Midbrain (tissue), 1 donor: ENCODE measurements around the gene DSCAML1.

Experiments
- DNase-seq: peaks from one replicate; lab custom pipeline; 2025; lab: John Stamatoyannopoulos, UW

DSCAML1 gene

DNA sequence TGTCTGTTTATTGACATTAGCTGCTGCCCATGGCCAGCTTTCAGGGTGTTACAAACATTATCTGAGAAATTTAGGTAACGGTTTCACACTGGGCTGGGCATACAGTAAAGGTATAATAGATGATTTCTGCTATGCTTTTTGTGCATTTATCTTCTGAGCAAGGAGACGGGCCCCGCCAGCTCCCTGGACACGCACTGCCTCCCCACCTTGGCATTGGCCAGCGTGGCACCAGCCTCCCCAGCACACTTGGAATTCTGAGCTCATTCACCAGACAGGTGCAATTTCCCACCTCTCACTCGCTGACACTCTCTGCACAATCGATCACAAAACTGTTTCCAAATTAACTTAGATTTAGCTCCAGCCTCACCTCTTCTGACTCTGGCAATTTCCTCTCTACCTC lies 246.6 kb downstream of the DSCAML1 start:
- no peak for DNase-seq

DNA sequence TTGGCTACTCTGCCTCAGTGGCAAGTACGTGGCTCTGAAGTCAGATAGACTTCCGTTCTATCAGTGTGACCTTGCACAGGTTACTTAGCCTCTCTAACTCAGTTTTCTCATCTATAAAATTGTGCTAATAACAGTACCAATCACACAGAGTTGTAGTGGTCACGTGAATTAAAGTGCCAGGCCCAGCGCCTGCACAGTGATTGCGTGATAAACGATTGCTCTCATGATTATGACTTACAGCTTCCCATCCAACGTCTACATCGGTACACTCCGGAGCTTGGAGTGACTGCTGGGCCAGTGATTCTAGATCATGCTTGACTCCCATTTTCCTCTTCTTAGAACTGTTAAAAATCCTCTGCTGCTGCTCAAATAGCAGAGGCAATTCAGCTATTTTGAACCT lies 247.6 kb downstream of the DSCAML1 start:
- DNase-seq, result no peak

DNA sequence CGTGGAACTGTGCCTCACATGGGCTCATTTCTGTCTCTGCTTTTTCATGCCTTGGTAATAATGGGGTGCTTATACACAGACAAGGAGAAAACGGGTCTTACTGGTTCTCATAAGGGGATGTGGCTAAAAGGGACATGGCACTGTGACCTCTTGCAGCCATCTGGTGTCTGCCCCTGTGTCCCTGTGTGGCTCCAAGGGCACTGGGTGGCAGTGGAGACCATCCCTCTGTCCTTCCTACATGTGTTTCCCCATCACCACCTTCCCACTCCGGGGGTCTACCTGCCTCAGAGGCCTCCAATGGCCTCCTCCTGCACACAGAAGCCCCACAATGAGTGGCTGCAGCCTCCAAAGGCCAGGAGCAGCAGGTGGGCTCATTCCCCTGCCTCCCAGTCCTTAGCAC lies 248.1 kb downstream of the DSCAML1 start:
- no peak for DNase-seq

DNA sequence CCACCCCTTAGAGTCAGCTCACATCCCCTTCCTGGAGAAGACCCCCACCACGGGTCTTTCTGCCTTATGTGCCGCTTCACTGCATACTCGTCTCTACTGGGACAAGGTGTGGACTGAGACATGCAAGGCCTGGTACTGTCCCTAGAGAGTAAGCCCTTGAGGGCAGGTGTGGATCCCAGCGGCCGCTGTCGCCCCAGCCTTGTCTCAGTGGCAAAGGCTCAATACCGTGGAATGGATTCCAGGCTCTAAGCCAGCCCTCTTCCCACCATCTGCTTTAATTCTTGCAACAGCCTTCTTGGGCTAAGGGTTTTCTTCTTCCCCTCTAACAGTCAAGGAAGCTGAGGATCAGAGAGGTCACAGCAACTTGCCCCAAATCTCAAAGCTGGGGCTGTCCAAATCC lies 249.1 kb downstream of the DSCAML1 start:
- DNase-seq, result no peak

DNA sequence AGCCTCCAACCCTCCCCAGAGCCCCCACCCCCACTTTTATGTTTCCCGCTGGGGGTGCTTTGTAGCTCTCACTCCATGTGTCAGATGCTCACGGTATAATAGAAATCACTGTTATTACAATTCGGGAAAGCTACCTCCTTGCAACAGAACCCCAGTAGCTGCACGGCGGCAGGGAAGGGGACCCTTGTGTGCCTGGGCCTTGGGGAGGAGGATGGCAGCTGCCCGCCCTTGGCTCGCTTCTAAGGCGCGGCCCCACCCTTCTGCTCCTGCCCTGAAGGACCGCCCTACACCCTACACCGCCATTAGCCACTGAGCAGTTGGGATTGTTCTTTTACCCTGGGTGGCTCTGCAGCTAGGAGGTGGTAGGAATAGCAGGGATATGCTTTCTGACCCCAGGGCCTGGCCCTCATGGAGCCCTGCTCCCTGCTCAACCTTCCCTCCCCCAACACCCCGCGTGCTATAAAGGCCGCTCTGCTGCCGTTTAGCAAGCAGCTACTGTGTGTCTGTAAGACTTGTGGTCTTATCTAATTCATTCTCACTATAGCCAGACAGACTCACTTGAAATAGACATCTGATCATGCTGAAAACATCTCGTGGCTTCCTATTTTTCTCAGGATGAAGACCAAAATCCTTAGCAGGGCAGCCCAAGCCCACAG lies 249.7 kb downstream of the DSCAML1 start:
- DNase-seq, result no peak

DNA sequence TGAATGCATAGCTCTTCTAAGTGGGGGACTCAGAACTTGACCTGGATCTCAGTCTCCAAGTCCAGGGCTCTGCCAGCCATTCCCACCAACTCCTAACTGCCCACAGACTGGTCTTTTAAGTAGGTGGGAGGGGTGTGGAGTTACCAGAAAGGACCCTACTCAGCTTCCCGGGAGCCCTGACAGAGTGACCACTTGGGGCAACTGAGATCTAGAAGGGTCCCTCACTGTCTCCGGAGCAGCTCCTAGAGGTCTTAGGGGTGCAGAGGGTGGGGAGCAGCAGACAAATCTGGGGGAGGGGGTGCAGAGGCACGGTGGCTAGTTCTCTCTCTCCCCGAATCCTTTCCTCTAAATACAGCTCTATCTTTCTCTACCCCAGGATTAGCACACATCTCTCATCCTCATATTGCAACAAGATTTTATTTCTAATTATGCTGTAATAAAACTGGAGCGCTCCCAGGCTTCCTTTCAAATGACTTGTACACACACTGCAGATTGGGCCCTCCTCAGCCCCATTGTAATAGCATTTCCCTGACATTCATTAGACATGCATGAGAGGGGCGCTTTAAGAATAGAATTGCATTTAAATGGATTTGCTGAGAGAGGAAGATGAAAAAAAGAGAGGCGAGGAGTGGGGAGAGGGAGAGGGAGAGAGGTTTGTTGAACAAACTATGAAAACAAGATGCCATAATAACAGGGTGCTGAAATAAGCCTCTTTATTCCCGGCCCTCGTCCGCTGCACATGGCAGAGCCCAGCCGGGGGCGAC lies 250.4 kb downstream of the DSCAML1 start:
- DNase-seq, result no peak

DNA sequence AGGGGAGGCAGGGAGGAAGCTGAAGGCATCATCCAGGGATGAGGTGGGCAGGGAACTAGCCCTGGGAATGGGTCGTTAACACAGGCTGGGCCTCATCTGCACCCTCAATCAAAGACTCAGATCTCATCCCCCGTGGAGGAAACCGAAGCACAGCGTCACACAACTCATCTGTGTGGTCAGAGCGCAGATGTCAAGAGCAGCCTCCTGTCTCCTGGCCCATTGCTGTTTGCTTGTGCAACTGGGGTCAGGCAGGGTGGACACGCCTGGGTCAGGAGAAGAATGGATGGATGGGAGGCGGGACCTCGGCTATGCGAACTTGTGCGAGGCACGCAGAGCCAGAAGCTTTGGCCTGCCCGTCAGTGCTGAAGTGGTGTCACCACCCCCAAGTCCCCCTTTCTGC lies 251.3 kb downstream of the DSCAML1 start:
- DNase-seq, result no peak

DNA sequence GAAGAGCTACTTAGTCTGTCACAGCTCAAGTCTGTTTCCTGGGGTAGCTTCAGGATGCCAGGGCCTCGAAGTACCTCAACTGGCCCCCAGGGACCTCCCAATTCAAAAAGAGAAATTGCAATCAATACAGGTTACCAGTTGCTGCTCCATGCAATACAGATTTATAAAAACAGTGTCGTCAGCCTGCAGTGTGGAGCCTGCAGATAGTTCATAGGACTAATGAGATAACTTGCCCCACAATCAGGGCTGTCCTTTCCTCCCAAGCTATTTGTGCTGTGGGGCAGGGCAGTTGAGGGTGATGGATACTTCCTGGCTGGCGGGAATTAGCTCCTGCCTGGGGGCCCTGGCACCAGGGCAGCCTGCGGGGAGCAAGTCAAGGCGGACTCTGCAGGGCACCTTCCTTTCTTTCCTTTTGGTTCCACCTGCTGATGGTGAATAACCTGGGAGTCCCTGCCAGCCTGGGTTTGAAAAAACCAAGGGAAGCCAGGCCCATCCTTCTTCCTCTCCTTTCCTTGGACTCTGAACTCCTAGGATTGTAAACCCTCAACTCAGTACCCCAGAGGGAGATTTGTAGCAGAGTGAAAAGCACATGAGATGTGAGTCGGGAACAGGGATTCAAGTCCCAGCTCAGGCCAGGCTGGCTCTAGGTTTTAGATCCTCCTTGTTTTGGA lies 252.8 kb downstream of the DSCAML1 start:
- no peak for DNase-seq

DNA sequence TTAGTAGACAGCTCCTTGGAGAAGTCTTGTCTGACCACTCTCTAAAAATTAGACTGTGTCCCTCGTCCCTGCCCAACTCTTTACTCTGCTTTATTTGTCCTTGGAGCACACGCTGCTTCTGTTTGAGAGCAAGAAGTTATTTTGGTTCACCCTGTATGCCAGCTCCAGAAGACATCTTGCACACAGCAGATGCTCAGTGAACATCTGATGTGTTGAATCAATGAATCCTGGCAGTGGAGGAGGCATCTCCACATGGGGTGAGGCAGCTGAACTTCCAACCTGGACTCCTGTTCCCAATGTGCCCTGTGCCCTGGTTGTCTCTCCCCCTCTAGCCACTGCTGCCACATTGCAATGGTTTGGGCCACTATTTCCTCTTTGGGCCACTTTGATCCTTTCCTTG lies 255.8 kb downstream of the DSCAML1 start:
- DNase-seq, result no peak

DNA sequence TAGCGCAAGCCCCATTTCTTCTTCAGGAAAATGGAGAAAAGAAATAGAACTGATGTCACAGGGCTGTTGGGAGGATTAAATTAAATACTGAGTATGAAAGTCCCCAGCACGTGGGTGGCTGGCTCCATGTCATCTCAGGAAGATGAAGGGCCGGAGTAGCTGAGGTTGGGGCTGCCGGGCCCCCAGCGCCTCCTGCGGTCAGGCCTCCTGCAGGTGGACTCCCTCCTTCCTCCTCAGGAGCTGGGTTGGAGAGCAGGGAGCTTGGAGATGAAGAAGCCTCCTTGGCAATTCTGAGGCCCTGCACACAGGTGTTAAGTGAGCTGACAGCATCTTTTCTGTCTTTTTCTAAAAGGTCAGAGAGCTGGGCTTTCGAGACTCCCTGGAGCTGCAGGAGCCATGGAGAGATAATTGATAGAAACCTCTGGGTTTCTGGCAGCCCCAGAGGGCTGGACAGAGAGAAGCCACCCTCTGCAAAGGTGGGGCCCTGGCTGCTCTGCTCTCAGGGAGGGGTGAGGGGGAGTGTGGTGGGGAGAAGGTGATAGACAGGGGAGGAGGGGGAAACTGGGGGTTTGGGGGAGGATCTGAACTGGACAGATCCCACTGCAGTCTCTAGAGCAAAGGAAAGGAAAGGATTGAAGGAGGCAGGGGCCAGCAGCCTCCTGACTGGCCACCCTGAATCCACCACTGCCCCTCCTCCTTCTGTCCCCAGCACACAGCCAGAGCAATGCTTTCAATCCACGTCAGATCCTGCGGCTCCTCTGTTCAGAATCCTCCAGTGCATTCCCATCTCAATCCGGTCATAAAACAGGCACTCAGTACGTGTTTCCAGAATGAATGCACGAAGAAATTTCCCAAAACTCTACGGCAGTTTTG lies 258.5 kb downstream of the DSCAML1 start:
- peak; percentile 52 for DNase-seq

DNA sequence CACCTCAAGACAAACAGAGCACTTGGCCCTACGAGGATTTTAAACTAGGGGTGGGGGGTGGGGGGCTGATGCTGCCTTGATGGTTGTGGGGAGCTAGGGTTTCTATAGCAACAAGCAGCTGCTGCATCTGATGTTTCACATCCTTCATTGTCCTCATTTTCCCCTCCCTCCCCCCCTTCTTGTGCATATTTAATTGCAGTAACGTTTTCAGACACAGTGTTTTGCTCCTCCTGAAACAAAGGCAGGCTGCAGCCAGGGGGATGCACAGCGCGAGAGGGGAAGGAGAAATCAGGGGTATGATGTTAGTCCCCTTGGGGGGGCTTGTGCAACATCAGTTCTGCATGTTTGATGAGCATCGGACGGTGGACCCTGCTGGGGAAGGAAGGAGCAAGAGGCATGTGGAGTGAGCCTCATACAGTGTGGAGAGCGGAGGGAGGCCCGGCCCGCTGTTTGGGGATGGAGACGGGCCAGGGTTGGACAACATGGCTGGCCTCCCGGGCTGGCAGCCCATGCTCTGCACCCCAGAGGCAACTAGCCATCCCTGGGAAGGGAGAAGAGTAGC lies 261.1 kb downstream of the DSCAML1 start:
- peak; percentile 78 for DNase-seq

DNA sequence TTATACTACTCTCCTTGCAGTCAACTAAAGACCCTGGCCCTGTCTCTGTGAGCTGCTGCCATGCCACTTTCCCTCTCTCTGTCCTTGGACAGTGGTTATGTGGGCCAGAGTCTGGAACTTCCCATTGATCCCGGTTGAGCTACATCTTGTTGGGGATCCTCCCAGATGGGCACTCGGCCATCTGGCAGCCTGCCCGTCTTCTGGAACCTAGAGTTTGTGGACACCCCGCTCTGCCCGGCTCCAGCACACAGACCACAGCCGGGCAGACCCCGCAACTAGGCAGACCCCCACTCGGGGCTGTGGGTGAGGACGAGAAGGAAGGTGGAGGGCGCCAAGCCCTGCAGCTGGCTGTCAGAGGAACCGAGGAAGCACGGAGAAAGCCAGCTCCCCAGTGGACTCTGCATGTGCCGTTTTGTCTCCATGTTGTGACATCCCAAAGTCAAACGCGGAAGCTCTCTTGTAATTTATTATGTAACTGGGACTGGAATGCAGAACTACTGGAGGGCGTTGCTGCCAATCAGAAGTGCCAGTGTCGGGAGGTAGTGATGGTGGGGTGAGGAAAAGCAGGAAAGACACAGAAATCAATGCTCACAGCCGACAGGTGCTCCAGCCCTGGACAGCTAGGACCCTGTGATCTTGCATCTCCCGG lies 261.7 kb downstream of the DSCAML1 start:
- peak; percentile 72 for DNase-seq

DNA sequence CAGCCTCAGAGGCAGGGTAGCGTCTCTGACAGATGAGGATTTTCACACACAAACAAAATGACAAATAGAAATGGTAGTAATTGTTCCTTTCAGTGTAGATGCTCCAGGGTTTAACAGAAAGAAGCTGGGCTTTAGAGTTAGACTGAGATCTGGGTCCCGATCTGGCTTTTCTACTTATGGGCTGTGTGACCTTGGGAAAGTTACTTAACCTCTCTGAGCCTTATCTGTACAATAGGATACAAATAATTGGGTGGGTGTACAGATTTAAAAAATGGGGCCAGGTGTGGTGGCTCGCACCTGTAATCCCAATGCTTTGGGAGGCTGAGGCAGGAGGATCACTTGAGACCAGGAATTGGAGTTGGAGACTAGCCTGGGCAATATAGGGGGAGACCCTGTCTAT lies 264.4 kb downstream of the DSCAML1 start:
- no peak for DNase-seq

DNA sequence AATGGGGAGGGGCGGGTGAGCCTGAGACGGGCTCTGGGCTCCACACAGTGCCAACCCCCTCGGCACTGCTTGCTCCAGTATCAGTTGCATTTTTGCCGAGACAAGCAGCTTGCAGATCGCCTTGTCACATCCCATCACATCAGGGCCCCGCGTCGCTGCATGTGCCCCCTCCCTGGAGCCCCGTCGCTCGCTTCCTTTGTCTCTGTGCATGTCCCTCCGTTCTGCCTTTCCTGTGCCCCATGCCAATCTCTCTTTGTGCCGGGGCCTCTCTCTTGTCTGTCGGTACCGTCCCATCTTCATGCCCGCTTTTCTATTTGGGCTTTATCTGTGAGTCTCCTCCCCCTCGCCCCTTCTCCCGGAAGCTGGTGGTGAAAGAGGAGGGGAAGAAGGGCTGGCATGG lies 267.2 kb downstream of the DSCAML1 start:
- DNase-seq, result no peak

DNA sequence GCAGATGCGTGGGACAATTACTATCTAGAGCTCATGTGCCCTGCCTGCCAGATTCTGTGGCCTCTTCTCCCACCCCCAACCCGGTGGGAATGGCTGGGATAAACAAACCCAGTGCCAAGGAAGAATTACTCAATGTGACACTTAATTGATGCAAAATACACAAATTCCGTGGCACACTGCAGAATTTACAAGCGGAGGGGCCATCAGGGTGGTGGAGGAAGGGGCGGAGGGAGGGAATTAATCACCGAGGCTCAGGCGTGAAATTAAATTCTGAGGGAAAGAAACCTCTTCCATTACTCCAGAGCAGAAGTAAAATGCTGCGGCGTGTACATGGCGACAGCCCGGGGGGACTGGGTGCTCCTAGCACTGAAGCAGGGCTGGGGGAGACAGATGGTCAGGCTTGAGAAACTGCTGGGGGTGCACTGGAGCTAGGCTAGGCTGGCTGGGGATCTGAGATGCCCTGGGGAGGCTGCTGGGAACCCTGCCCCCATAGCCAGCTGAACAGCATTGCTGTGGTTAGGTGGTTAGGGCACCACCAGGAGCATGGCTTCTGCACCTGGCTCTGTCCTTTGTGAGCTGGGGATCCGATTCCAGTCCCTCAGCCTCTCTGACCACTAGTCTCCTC lies 268.8 kb downstream of the DSCAML1 start:
- no peak for DNase-seq

DNA sequence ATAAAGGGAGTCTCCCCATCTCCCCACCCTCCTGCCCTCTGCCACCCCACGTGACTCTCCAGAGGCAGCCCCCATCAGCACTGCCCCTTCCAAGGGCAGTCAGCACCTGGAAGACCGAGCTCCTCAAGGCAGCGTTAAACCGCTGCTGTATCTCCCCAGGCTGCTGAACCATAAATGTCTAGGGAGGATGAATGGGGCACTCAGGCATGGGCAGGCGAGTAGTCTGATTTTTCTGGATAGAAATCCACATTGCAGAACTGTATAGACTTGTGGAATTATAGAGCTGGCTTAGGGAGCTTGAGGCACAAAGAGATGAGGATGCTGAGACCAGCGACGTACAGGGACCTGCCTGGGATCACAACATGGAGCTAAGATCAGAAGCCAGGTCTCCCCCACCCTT lies 269.7 kb downstream of the DSCAML1 start:
- no peak for DNase-seq

DNA sequence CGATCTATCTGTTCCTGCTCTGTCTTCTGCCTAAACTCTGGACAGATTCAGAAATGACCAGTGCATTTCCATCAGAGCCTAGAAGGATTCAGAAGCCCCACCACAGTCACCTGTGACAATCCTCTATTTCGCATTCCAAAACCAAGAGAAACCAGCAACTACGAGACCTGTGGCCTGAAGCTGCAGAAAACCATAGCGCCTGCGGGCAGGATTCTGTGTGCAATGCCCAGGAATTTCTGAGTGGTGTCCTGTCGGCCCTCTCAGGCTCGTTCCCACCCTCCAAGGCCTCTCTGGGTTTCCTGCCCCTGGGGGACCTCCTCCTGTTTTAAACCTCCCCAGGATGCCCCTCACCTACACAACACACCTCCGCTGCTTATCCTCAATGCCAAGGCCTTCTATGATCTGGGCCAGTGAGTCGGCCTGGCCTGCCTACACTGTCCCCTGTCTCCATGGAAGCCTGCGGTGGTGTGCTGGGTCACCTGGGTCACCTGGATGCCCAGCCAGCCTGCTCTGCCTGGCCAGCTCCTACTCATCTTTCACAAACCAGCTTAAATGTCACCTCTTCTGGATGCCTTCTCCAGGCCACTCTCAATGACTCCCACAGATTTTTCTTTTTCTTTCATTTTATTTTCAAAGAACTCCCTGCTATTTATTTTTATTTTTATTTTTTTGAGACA lies 271.0 kb downstream of the DSCAML1 start:
- no peak for DNase-seq

DNA sequence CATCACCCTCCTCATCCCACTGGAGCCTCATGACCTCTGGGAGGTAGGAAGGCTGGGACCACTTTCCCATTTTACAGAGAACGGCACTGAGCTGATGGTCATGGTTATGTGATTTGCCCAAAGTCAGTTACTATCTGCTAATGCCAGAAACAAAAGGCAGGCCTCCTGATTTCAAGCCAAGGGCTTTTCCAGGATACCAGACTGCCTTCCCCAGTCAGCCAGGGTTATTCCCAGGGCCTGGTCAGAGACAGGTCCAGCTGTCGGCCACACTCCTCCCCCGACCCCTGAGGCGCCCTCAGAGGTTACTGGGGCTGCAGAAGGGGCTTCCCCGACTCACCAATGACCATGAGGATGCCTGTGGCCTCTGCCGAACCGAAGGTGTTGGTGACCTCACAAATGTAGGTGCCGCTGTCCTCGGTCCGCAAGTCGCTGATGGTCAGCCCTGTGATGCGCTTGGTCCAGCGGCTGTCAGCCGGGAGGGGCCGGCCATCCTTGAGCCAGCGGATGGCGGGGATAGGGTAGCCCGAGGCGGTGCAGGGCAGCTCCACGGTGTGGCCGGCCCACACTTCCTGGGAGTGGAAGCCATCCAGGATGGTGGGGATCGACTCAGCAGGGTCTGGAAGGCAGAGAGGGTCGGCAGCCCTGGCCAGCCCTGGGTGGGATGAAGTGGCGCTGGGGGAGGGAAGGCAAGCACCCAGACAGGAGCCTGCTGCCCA lies 272.4 kb downstream of the DSCAML1 start:
- no peak for DNase-seq

DNA sequence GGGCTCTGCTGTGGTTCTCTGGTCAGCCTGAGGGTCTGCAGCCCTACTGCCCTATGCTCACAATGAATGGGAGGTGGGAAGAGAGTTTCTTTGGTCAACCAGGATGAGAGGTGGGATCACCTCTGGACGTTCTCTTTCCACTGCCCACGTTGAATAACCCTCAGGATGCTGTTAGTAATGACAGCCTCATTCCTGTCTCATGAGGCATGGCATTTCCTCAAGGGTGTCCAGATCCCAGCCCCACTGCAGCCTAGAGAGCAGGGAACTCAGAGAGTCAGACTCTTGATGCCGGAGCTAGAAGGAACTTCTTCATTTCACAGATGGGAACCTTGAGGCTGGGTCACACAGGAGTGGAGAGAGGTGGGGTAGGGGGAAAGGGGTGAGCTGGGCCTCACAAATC lies 273.3 kb downstream of the DSCAML1 start:
- DNase-seq, result no peak

DNA sequence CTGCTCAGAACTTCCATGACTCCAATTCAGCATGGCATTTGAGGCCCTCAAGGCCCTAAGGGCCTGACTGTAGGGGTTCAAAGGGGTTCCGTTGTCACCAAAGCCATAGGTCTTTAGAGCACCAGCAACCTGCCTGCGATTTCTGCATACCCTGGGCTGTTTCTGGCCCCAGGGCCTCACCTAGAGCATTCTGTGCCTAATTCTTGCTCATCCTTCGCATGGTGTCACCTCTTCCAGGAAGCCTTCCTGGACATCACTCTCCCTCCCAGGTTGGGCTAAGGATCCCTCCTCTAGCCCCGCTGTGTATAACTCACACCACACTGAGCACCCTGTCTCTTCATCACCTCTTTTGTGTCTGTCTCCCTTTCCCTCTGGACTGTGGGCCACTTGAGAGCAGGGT lies 275.0 kb downstream of the DSCAML1 start:
- no peak for DNase-seq
